Mesenchymal stem cell (in vitro differentiated cells and primary cell): ENCODE results near the gene ENTPD3.
"Not testable (repeated sequence)": the region's sequence is repeated elsewhere in the genome, so short reads cannot be mapped to it uniquely, and the experiment has no call there.

ENCODE experiments used
- DNase-seq: peaks from one replicate; pipeline ENCODE4 v3.0.0-alpha.2; 2013
- H2AFZ ChIP-seq: one replicate; pipeline ENCODE4 v1.6.1; 2013; ENCODE audit warnings: low read depth, mild to moderate bottlenecking, control low read depth, inconsistent platforms, low read length, moderate library complexity
- H2AK5ac ChIP-seq: 2 replicates; pipeline ENCODE4 v1.6.1; 2013; ENCODE audit warnings: low read length, moderate library complexity, mild to moderate bottlenecking, inconsistent platforms; ENCODE audit not compliant: severe bottlenecking
- H2BK120ac ChIP-seq: one replicate; pipeline ENCODE4 v1.6.1; 2013; ENCODE audit warnings: low read depth, mild to moderate bottlenecking, inconsistent platforms, low read length, moderate library complexity
- H2BK12ac ChIP-seq, 2 experiments: one replicate each; pipeline ENCODE4 v1.6.1; 2013; ENCODE audit warnings: inconsistent platforms in 2 of 2, low read length in 2 of 2, mild to moderate bottlenecking in 2 of 2, moderate library complexity in 2 of 2, control low read depth in 1 of 2
- H2BK15ac ChIP-seq: one replicate; pipeline ENCODE4 v1.6.1; 2013; ENCODE audit warnings: mild to moderate bottlenecking, low read depth, inconsistent platforms; ENCODE audit not compliant: poor library complexity, severe bottlenecking
- H2BK5ac ChIP-seq: 2 replicates; pipeline ENCODE4 v1.6.1; 2013; ENCODE audit warnings: low read depth, mild to moderate bottlenecking, low read length, control low read depth, inconsistent platforms; ENCODE audit not compliant: poor library complexity, severe bottlenecking
- H3K14ac ChIP-seq, 2 experiments: one replicate each; pipeline ENCODE4 v1.6.1; 2013; ENCODE audit warnings: inconsistent platforms in 2 of 2, low read length in 2 of 2, control low read depth in 1 of 2, mild to moderate bottlenecking in 1 of 2, moderate library complexity in 1 of 2
- H3K18ac ChIP-seq, 2 experiments: one replicate each; pipeline ENCODE4 v1.6.1; 2013; ENCODE audit warnings: inconsistent platforms in 2 of 2, low read length in 2 of 2, control low read depth in 1 of 2, low read depth in 1 of 2, mild to moderate bottlenecking in 1 of 2
- H3K23ac ChIP-seq, 2 experiments: one replicate each; pipeline ENCODE4 v1.6.1; 2013; ENCODE audit warnings: inconsistent platforms in 2 of 2, low read length in 2 of 2, mild to moderate bottlenecking in 2 of 2, moderate library complexity in 2 of 2, control low read depth in 1 of 2
- H3K27ac ChIP-seq: 2 replicates; pipeline ENCODE4 v1.5.1; 2013; ENCODE audit warnings: mild to moderate bottlenecking, moderate library complexity, low read length, control low read depth, inconsistent platforms; ENCODE audit not compliant: poor library complexity, severe bottlenecking
- H3K27me3 ChIP-seq, 2 experiments: 2 replicates each; pipeline versions ENCODE4 v1.6.1 to v1.7.0; 2013; ENCODE audit warnings: low read length in 2 of 2, mild to moderate bottlenecking in 2 of 2, moderate library complexity in 2 of 2, control low read depth in 1 of 2, inconsistent platforms in 1 of 2; ENCODE audit not compliant: control insufficient read depth in 1 of 2, insufficient read depth in 1 of 2
- H3K36me3 ChIP-seq, 2 experiments: 2 replicates each; pipeline versions ENCODE4 v1.6.1 to v1.7.0; 2013; ENCODE audit warnings: low read length in 2 of 2, control low read depth in 1 of 2, inconsistent platforms in 1 of 2, low read depth in 1 of 2, mild to moderate bottlenecking in 1 of 2; ENCODE audit not compliant: insufficient read depth in 2 of 2, control insufficient read depth in 1 of 2
- H3K4ac ChIP-seq, 2 experiments: one replicate each; pipeline ENCODE4 v1.6.1; 2013; ENCODE audit warnings: inconsistent platforms in 2 of 2, low read length in 2 of 2, mild to moderate bottlenecking in 2 of 2, moderate library complexity in 2 of 2, control low read depth in 1 of 2, low read depth in 1 of 2
- H3K4me1 ChIP-seq: 2 replicates; pipeline ENCODE4 v1.6.1; 2013; ENCODE audit warnings: low read depth, low read length, control low read depth; ENCODE audit not compliant: control insufficient read depth, insufficient read depth
- H3K4me2 ChIP-seq: 2 replicates; pipeline ENCODE4 v1.6.1; 2013; ENCODE audit warnings: low read length, mild to moderate bottlenecking, inconsistent platforms; ENCODE audit not compliant: poor library complexity, severe bottlenecking
- H3K4me3 ChIP-seq, 2 experiments: 2 replicates each; pipeline versions ENCODE4 v1.5.1 to v1.7.0; 2013; ENCODE audit warnings: low read length in 2 of 2, mild to moderate bottlenecking in 2 of 2, control low read depth in 1 of 2, low read depth in 1 of 2; ENCODE audit not compliant: insufficient read depth in 1 of 2
- H3K79me1 ChIP-seq: replicated peaks from 2 replicates; pipeline ENCODE4 v1.6.1; 2013; ENCODE audit warnings: mild to moderate bottlenecking, control low read depth, low read length, inconsistent platforms; ENCODE audit not compliant: poor library complexity, severe bottlenecking
- H3K9ac ChIP-seq: 2 replicates; pipeline ENCODE4 v1.7.0; 2013; ENCODE audit warnings: mild to moderate bottlenecking, low read length, moderate library complexity
- H3K9me3 ChIP-seq: 2 replicates; pipeline ENCODE4 v1.7.0; 2013; ENCODE audit warnings: mild to moderate bottlenecking, low read length; ENCODE audit not compliant: control insufficient read depth
- H4K8ac ChIP-seq: one replicate; pipeline ENCODE4 v1.6.1; 2013; ENCODE audit warnings: inconsistent platforms, mild to moderate bottlenecking, low read length, moderate library complexity
- H4K91ac ChIP-seq: one replicate; pipeline ENCODE4 v1.6.1; 2013; ENCODE audit warnings: mild to moderate bottlenecking, low read length, inconsistent platforms
- WGBS: methylation state at CpG from one replicate; pipeline ENCODE4 v1.1.7; 2013; ENCODE audit warnings: mixed read lengths; 5-methylcytosine and 5-hydroxymethylcytosine counted together

The ENTPD3 gene

GRCh38 chr3:40456940-40457823 is 70.2 kb downstream of the ENTPD3 start, which contains the start of gene RPL14:
TSS of gene RPL14 (plus strand) at chr3:40457339. CDS start at chr3:40457472, 133 bp downstream.
- H3K9ac ChIP-seq, result peak within 1 kb of the TSS; percentile 98
- DNase-seq, result peak; percentile 97
- peaks cover 15% of the 10 kb centered on the region for H3K79me1 ChIP-seq
- peak within 1 kb of the TSS; percentile 77 for H2BK5ac ChIP-seq
- peaks cover 14% of the 10 kb centered on the region for H3K4me1 ChIP-seq
- H3K4me3 ChIP-seq, result peak within 1 kb of the TSS; percentile 92 to 96
- peak within 1 kb of the TSS in 1 of 2 experiments; percentile 96 for H3K23ac ChIP-seq
- H4K8ac ChIP-seq, result peak within 1 kb of the TSS; percentile 83
- peak within 1 kb of the TSS; percentile 92 for H3K27ac ChIP-seq
- H3K27me3 ChIP-seq, result no peaks in the 10 kb centered on the region
- peak within 1 kb of the TSS; percentile 66 for H3K4me2 ChIP-seq
- peak within 1 kb of the TSS; percentile 86 for H2AFZ ChIP-seq
- H3K36me3 ChIP-seq, result peaks cover 19 to 43% of the 10 kb centered on the region in 2 experiments
- H3K14ac ChIP-seq, result peak within 1 kb of the TSS in 1 of 2 experiments; percentile 96
- WGBS, result under 1% methylated on average over 79 of the region's 79 CpGs
- peak within 1 kb of the TSS; percentile 72 for H4K91ac ChIP-seq
- peak within 1 kb of the TSS; percentile 56 to 98 for H3K18ac ChIP-seq
- H2BK15ac ChIP-seq, result peak within 1 kb of the TSS; percentile 12
- peak within 1 kb of the TSS; percentile 84 for H2AK5ac ChIP-seq
- H2BK120ac ChIP-seq, result no peak within 1 kb of the TSS
- H3K4ac ChIP-seq, result peak within 1 kb of the TSS; percentile 79 to 87
- H3K9me3 ChIP-seq, result no peaks in the 10 kb centered on the region
- peak within 1 kb of the TSS; percentile 63 to 64 for H2BK12ac ChIP-seq

GRCh38 chr3:40458473-40458872 is 71.5 kb downstream of the ENTPD3 start:
- H3K27me3 ChIP-seq, result no peaks in the 10 kb centered on the region
- H4K91ac ChIP-seq, result no peak overlapping the region
- no peak overlapping the region for H2BK12ac ChIP-seq
- H3K14ac ChIP-seq, result no peak overlapping the region
- peak overlapping the region; percentile 39 for H3K4me2 ChIP-seq
- WGBS, result 85% methylated on average over 2 of the region's 4 CpGs
- no peaks in the 10 kb centered on the region for H3K9me3 ChIP-seq
- no peak overlapping the region for H4K8ac ChIP-seq
- DNase-seq, result no peak
- H3K4me1 ChIP-seq, result peaks cover 13% of the 10 kb centered on the region
- H3K36me3 ChIP-seq, result peaks cover 27 to 54% of the 10 kb centered on the region in 2 experiments
- H3K4ac ChIP-seq, result no peak overlapping the region
- H2BK5ac ChIP-seq, result no peak overlapping the region
- no peak overlapping the region for H3K27ac ChIP-seq
- no peak overlapping the region for H3K23ac ChIP-seq
- no peak overlapping the region for H2AFZ ChIP-seq
- peak overlapping the region in 1 of 2 experiments; percentile 96 for H3K4me3 ChIP-seq
- H2BK120ac ChIP-seq, result no peak overlapping the region
- peak overlapping the region; percentile 98 for H3K9ac ChIP-seq
- H3K79me1 ChIP-seq, result peaks cover 10% of the 10 kb centered on the region
- H2BK15ac ChIP-seq, result no peak overlapping the region
- H2AK5ac ChIP-seq, result no peak overlapping the region
- H3K18ac ChIP-seq, result no peak overlapping the region

GRCh38 chr3:40460481-40460880 is 73.5 kb downstream of the ENTPD3 start:
- 94% methylated on average over 6 of the region's 6 CpGs for WGBS

GRCh38 chr3:40461161-40461560 is 74.2 kb downstream of the ENTPD3 start:
- DNase-seq, result no peak
- H3K4me3 ChIP-seq, result no peak overlapping the region
- 96% methylated on average over 3 of the region's 3 CpGs for WGBS

More at GRCh38 chr3:40460481-40460880, 73.5 kb downstream of the ENTPD3 start:
- H3K27ac ChIP-seq, H2AK5ac ChIP-seq, H3K9ac ChIP-seq, H2BK120ac ChIP-seq, H4K91ac ChIP-seq, H2BK15ac ChIP-seq, H3K23ac ChIP-seq, H3K4ac ChIP-seq, H2AFZ ChIP-seq, H3K9me3 ChIP-seq, DNase-seq, H3K18ac ChIP-seq, H3K27me3 ChIP-seq, H3K4me2 ChIP-seq, H3K79me1 ChIP-seq, H3K14ac ChIP-seq, H2BK12ac ChIP-seq, H2BK5ac ChIP-seq, H4K8ac ChIP-seq, H3K4me3 ChIP-seq: not testable (repeated sequence)
- Histone ChIP-seq H3K4me1 (peaks cover 11% of the 10 kb centered on the region), H3K36me3 (peaks cover 31 to 75% of the 10 kb centered on the region in 2 experiments)

More at GRCh38 chr3:40461161-40461560, 74.2 kb downstream of the ENTPD3 start:
- no peak overlapping the region for H4K91ac ChIP-seq
- no peak overlapping the region for H2AFZ ChIP-seq
- no peak overlapping the region for H3K18ac ChIP-seq
- no peak overlapping the region for H3K4ac ChIP-seq
- peaks cover 9% of the 10 kb centered on the region for H3K79me1 ChIP-seq
- no peaks in the 10 kb centered on the region for H3K27me3 ChIP-seq
- no peak overlapping the region for H2BK5ac ChIP-seq
- no peak overlapping the region for H3K23ac ChIP-seq
- H3K27ac ChIP-seq, result no peak overlapping the region
- no peak overlapping the region for H3K9ac ChIP-seq
- no peak overlapping the region for H2BK12ac ChIP-seq
- H2BK120ac ChIP-seq, result no peak overlapping the region
- no peak overlapping the region for H2AK5ac ChIP-seq
- H3K9me3 ChIP-seq, result no peaks in the 10 kb centered on the region
- H3K36me3 ChIP-seq, result peaks cover 34 to 80% of the 10 kb centered on the region in 2 experiments
- no peak overlapping the region for H2BK15ac ChIP-seq
- H4K8ac ChIP-seq, result no peak overlapping the region
- H3K14ac ChIP-seq, result no peak overlapping the region
- no peak overlapping the region for H3K4me2 ChIP-seq
- H3K4me1 ChIP-seq, result peaks cover 10% of the 10 kb centered on the region
